Right forelimb (tissue), 1 donor: ENCODE measurements around the gene SH2D2A.

Source experiments
- DNase-seq: peaks from one replicate; pipeline ENCODE4 v3.0.0-alpha.2; 2018

Gene SH2D2A

GRCh38 chr1:156822680-156823079 lies 6.0 kb upstream of the SH2D2A start:
- DNase-seq, result peak; percentile 11

- peak; percentile 1 for DNase-seq
Measured at GRCh38 chr1:156821801-156822200, 5.2 kb upstream of the SH2D2A start.

- no peak for DNase-seq
Measured at GRCh38 chr1:156815961-156816422, 656 bp downstream of the SH2D2A start.

- peak; percentile 63 for DNase-seq
Measured at GRCh38 chr1:156815307-156815826, 1.3 kb downstream of the SH2D2A start.

- peak; percentile 41 for DNase-seq
Measured at GRCh38 chr1:156814571-156815260, 1.9 kb downstream of the SH2D2A start.

- no peak for DNase-seq
Measured at GRCh38 chr1:156813750-156814570, 2.7 kb downstream of the SH2D2A start.

GRCh38 chr1:156813298-156813697 lies 3.4 kb downstream of the SH2D2A start:
- no peak for DNase-seq

GRCh38 chr1:156812293-156812990 lies 4.2 kb downstream of the SH2D2A start:
- no peak for DNase-seq

GRCh38 chr1:156811168-156811567 lies 5.5 kb downstream of the SH2D2A start:
- DNase-seq, result no peak

GRCh38 chr1:156809711-156810366 lies 6.8 kb downstream of the SH2D2A start:
- DNase-seq, result no peak

- DNase-seq, result no peak
Measured at GRCh38 chr1:156809281-156809680, 7.4 kb downstream of the SH2D2A start.

GRCh38 chr1:156808186-156809030 lies 8.2 kb downstream of the SH2D2A start:
- no peak for DNase-seq

GRCh38 chr1:156807627-156808026 lies 9.0 kb downstream of the SH2D2A start:
- no peak for DNase-seq

GRCh38 chr1:156806512-156807440 lies 9.9 kb downstream of the SH2D2A start:
- DNase-seq, result no peak

- DNase-seq, result no peak
Measured at GRCh38 chr1:156805766-156806511, 10.7 kb downstream of the SH2D2A start.

GRCh38 chr1:156804572-156805243 lies 11.9 kb downstream of the SH2D2A start:
- DNase-seq, result no peak

- no peak for DNase-seq
Measured at GRCh38 chr1:156804026-156804425, 12.6 kb downstream of the SH2D2A start.

GRCh38 chr1:156803086-156803851 lies 13.4 kb downstream of the SH2D2A start:
- no peak for DNase-seq
